ENCODE data around the gene PFDN1.

GRCh38 chr5:140296289-140296688 lies 6.6 kb downstream of the PFDN1 start:
- TF ChIP-seq POLR2A (IDR thresholded peaks at IDR 0.05) (no peak), CTCF (IDR thresholded peaks at IDR 0.05) (no peak)
